SK-N-SH treated with all-trans-retinoic acid at 6 μM for 48 hours (cell line): ENCODE measurements around the gene AP2B1.
A peak's percentile ranks its signal among the peaks of the same experiment; 100 is the strongest.

ENCODE experiments used
- ESRRG ChIP-seq: fragments of 250-450 bp; sonication (Bioruptor Pico); IDR thresholded peaks from 2 replicates; pipeline ENCODE4 v1.6.1; 2021; ENCODE audit warnings: mild to moderate bottlenecking
- RARB ChIP-seq: fragments of 250-450 bp; sonication (Bioruptor Pico); IDR thresholded peaks from 2 replicates; pipeline ENCODE4 v1.8.0; 2021; ENCODE audit warnings: mild to moderate bottlenecking, moderate library complexity
- ZFP3 ChIP-seq: fragments of 250-450 bp; sonication (Bioruptor Pico); IDR thresholded peaks from 2 replicates; pipeline ENCODE4 v1.5.0; 2020; ENCODE audit warnings: mild to moderate bottlenecking, moderate library complexity
- TF ChIP-seq, protein P1 (sequence below): fragments of 250-450 bp; sonication (Bioruptor Pico); IDR thresholded peaks from 2 replicates; pipeline ENCODE4 v1.8.0; 2020; ENCODE audit warnings: mild to moderate bottlenecking, moderate library complexity, borderline replicate concordance
- TF ChIP-seq, protein P2 (sequence below): fragments of 250-450 bp; sonication (Bioruptor Pico); IDR thresholded peaks from 2 replicates; pipeline ENCODE4 v1.8.0; 2021; ENCODE audit warnings: low read depth, mild to moderate bottlenecking, moderate library complexity, borderline replicate concordance

DNA sequence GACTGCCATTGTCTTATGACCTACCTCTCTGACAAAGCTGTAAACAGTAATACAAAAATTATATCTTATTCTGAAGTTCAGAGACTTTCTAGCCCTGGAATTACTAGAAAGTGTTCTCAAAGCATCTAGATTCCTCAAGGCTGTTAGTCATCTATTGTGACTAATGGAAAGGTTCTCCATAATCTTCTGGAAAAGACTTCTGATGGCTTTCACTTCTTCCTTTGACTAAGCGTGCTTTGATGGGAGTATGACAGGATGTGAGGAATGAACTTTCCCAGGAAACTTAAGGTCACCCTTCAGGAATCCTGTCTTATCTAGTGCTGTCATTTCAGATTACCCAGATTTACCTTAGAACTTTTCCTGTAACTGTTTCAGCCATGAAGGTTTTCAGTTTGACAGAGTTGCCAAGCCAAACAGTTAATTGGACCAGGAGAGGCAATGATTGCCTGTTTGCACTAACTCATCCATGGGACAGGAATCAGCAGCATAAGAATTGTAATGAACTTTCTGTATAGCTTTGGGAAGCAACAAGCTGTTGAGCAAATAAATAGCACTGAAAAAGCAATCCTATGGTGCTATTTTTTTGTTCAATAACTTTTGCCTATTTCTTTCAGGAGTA is 43.5 kb downstream of the AP2B1 start:
- TF ChIP-seq RARB (CRISPR knock-in tag): no peak
- TF ChIP-seq, protein P1, sequence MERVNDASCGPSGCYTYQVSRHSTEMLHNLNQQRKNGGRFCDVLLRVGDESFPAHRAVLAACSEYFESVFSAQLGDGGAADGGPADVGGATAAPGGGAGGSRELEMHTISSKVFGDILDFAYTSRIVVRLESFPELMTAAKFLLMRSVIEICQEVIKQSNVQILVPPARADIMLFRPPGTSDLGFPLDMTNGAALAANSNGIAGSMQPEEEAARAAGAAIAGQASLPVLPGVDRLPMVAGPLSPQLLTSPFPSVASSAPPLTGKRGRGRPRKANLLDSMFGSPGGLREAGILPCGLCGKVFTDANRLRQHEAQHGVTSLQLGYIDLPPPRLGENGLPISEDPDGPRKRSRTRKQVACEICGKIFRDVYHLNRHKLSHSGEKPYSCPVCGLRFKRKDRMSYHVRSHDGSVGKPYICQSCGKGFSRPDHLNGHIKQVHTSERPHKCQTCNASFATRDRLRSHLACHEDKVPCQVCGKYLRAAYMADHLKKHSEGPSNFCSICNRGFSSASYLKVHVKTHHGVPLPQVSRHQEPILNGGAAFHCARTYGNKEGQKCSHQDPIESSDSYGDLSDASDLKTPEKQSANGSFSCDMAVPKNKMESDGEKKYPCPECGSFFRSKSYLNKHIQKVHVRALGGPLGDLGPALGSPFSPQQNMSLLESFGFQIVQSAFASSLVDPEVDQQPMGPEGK: no peak
- TF ChIP-seq, protein P2, sequence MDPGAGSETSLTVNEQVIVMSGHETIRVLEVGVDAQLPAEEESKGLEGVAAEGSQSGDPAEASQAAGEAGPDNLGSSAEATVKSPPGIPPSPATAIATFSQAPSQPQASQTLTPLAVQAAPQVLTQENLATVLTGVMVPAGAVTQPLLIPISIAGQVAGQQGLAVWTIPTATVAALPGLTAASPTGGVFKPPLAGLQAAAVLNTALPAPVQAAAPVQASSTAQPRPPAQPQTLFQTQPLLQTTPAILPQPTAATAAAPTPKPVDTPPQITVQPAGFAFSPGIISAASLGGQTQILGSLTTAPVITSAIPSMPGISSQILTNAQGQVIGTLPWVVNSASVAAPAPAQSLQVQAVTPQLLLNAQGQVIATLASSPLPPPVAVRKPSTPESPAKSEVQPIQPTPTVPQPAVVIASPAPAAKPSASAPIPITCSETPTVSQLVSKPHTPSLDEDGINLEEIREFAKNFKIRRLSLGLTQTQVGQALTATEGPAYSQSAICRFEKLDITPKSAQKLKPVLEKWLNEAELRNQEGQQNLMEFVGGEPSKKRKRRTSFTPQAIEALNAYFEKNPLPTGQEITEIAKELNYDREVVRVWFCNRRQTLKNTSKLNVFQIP (CRISPR knock-in tag): no peak
- peak; percentile 58; the same call in 1 of the 2 replicates for TF ChIP-seq ZFP3 (CRISPR knock-in tag)
- no peak for TF ChIP-seq ESRRG (CRISPR knock-in tag)
